Measurements from ENCODE around the gene ZNF444.
A peak's percentile ranks its signal among the peaks of the same experiment; 100 is the strongest.

The ZNF444 gene

DNA sequence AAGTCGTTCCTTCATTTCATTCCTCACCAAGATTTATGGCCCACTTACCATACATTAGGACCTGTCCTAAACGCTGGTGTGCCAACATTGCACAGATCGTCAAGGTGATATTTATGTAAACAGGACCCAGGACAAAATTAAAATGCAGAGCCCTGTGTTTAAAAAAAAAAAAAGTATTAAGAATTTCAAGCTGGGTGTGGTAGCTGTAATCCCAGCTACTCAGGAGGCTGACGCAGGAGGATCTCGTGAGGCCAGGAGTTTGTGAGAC is 6.5 kb upstream of the ZNF444 start:
- no peak for DNase-seq (ENCODE audit: low spot score)
- ChIA-PET POLR2A (ENCODE audit: low non-redundant PET) (no interaction called here), CTCF (interaction anchor here (0.6 to 0.7 kb wide), 2 partner anchors 9 to 24 kb away, joined by 4 to 7 read pairs; no protein-coding TSS in a partner anchor)
- no peak for TF ChIP-seq CTCF (conservative IDR thresholded peaks at IDR 0.05; ENCODE audit: low read depth)
- H3K27ac ChIP-seq: no peak overlapping the region

GRCh38 chr19:56136362-56136761 is 4.7 kb upstream of the ZNF444 start:
- ChIA-PET POLR2A (ENCODE audit: low non-redundant PET) (no interaction called here), CTCF (interaction anchor here (0.9 kb wide), 1 partner anchor 11 kb away, joined by 3 read pairs; no protein-coding TSS in a partner anchor)
- no peak for TF ChIP-seq CTCF (conservative IDR thresholded peaks at IDR 0.05; ENCODE audit: low read depth)
- no peak overlapping the region for H3K27ac ChIP-seq
- DNase-seq (ENCODE audit: low spot score): no peak

DNA sequence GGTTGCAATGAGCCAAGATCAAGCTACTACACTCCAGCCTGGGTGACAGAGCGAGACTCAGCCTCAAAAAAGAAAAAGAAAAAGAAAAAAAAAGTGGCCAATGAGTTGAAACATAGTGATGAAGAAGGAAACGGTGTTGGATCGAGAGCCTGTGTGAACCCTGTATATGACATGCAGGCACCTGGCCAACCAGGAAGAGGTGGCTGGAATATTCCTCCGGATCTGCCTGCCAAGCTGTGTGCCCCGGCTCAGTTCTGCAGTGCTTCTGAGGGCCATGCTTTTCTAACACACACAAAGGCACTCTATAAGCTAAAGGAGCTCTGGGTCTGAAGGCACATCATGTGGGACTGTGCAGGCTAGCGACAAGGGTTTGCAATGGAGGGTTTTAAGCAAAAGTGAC is 3.7 kb upstream of the ZNF444 start:
- POLR2A ChIA-PET (ENCODE audit: low non-redundant PET): no interaction called here
- H3K27ac ChIP-seq: no peak overlapping the region
- no peak for DNase-seq (ENCODE audit: low spot score)
- TF ChIP-seq CTCF (conservative IDR thresholded peaks at IDR 0.05; ENCODE audit: low read depth): no peak
- CTCF ChIA-PET: no interaction called here

GRCh38 chr19:56138069-56138468 is 3.0 kb upstream of the ZNF444 start:
- CTCF ChIA-PET: interaction anchor here (0.7 kb wide), 1 partner anchor 308 kb away, joined by 4 read pairs; no protein-coding TSS in a partner anchor
- H3K27ac ChIP-seq: no peak overlapping the region
- POLR2A ChIA-PET (ENCODE audit: low non-redundant PET): no interaction called here
- no peak for TF ChIP-seq CTCF (conservative IDR thresholded peaks at IDR 0.05; ENCODE audit: low read depth)
- DNase-seq (ENCODE audit: low spot score): no peak

DNA sequence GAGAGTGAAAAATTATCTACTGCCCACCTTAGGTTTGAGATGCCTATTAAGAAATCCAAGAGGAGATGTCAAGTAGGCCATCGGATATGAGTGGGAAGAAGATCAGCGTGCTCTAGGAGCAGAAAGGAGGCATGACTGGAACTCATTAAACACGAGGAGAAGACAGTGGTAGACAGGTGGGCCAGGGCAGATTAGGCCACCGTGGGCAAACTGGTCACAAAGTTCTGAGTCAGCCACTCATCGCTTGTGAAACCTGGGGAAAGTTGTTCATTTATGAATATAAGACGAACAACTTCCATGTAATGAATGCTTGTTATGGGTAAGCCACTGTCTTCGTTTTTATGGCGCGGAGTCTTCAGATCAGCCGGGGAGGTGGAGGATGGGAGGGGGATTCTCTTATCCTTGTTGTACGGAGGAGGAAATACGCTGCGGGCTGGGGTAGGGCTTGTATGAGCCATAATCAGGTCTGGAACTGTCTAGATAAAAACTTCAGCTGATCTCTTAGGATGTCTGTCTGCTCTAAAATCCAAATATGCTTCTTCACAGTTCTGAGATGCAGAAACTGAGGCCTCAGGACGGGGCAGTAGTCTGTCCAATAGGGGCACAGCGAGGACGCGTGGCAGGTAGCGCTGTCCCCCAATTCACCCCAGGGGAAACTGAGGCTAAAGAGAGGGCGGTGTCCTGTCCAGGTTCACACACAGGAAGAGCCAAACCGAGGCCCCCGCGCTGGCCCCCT is 1.1 kb upstream of the ZNF444 start:
- no peak for TF ChIP-seq CTCF (conservative IDR thresholded peaks at IDR 0.05; ENCODE audit: low read depth)
- POLR2A ChIA-PET (ENCODE audit: low non-redundant PET): no interaction called here
- no peak for DNase-seq (ENCODE audit: low spot score)
- H3K27ac ChIP-seq: peak overlapping the region; percentile 89
- CTCF ChIA-PET: no interaction called here

DNA sequence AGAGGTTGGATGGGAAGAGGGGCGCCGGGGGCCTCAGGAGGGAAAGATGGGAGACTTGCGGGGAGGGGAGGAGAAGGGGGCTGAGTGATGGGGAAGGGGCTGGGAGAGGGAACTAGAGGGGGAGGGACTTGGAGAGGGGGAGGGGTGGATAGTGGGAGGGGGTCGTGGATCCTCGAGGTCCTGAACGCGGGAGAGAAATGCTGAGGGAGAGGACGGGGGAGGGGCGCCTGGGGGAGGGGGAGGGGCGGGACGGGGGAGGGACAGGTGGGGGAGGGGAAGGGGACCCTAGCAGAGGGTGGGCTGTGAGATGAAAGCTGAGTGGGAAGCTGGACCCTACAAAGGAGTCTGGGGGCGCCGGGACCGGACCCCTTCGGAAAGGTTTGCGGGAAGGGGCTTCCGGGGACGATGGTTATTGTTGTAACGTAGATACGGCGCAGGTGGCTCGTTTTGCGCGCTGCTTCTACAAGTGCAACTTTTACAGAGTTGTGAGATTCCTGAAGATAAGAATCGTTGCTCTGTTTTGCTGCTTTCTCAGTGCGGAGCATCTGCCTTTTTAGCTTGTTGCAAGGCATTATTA is 418 bp downstream of the ZNF444 start:
- peak overlapping the region; percentile 89 for H3K27ac ChIP-seq
- ChIA-PET POLR2A (ENCODE audit: low non-redundant PET) (interaction anchor here (0.6 kb wide), 1 partner anchor 75 kb away, joined by 3 read pairs; no protein-coding TSS in a partner anchor), CTCF (interaction anchor here (0.6 kb wide), 1 partner anchor 122 kb away, joined by 5 read pairs; no protein-coding TSS in a partner anchor)
- no peak for TF ChIP-seq CTCF (conservative IDR thresholded peaks at IDR 0.05; ENCODE audit: low read depth)
- no peak for DNase-seq (ENCODE audit: low spot score)
